ENCODE results near the gene BRCA1. TPM values are rescaled to one million over a fixed set of nuclear protein-coding genes. Genes with fewer than 3 reads are reported as not detected.
"Not testable (repeated sequence)": the region's sequence is repeated elsewhere in the genome, so short reads cannot be mapped to it uniquely, and the experiment has no call there.

Gene BRCA1
- total RNA-seq, 1 experiment from 2014 or later, result 18.1 TPM

GRCh38 chr17:43155666-43156065 is 30.5 kb upstream of the BRCA1 start:
- TF ChIP-seq, protein P1, sequence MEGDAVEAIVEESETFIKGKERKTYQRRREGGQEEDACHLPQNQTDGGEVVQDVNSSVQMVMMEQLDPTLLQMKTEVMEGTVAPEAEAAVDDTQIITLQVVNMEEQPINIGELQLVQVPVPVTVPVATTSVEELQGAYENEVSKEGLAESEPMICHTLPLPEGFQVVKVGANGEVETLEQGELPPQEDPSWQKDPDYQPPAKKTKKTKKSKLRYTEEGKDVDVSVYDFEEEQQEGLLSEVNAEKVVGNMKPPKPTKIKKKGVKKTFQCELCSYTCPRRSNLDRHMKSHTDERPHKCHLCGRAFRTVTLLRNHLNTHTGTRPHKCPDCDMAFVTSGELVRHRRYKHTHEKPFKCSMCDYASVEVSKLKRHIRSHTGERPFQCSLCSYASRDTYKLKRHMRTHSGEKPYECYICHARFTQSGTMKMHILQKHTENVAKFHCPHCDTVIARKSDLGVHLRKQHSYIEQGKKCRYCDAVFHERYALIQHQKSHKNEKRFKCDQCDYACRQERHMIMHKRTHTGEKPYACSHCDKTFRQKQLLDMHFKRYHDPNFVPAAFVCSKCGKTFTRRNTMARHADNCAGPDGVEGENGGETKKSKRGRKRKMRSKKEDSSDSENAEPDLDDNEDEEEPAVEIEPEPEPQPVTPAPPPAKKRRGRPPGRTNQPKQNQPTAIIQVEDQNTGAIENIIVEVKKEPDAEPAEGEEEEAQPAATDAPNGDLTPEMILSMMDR (IDR thresholded peaks at IDR 0.05; ENCODE audit: unreplicated experiment), result no peak
- intact Hi-C loops (cut with micrococcal nuclease), result no loop called here
- Mint-ChIP-seq H3K27ac (ENCODE audit: low read depth, unreplicated experiment) (no peak overlapping the region), H3K9me3 (ENCODE audit: unreplicated experiment) (no peaks in the 10 kb centered on the region), H3K36me3 (ENCODE audit: insufficient read depth, unreplicated experiment) (peaks cover 25% of the 10 kb centered on the region), H3K4me1 (ENCODE audit: insufficient read depth, unreplicated experiment) (no peaks in the 10 kb centered on the region), H3K27me3 (ENCODE audit: insufficient read depth, unreplicated experiment) (no peaks in the 10 kb centered on the region), H3K4me3 (ENCODE audit: unreplicated experiment) (no peak overlapping the region)
- CTCF ChIA-PET, result no interaction called here
- BruUV-seq (replicated peaks), result no TSS peak
- POLR2A ChIA-PET, result no interaction called here
- DNase-seq (ENCODE audit: unreplicated experiment), result no peak

- CTCF ChIA-PET, result interaction anchor here (0.7 kb wide), 1 partner anchor 36 kb away, joined by 3 read pairs; no protein-coding TSS in a partner anchor
- POLR2A ChIA-PET; H3K9me3 Mint-ChIP-seq (ENCODE audit: unreplicated experiment); H3K4me3 Mint-ChIP-seq (ENCODE audit: unreplicated experiment); H3K27me3 Mint-ChIP-seq (ENCODE audit: insufficient read depth, unreplicated experiment); DNase-seq (ENCODE audit: unreplicated experiment); BruUV-seq (replicated peaks); intact Hi-C loops (cut with micrococcal nuclease); H3K27ac Mint-ChIP-seq (ENCODE audit: low read depth, unreplicated experiment); H3K4me1 Mint-ChIP-seq (ENCODE audit: insufficient read depth, unreplicated experiment): not testable (repeated sequence)
- H3K36me3 Mint-ChIP-seq (ENCODE audit: insufficient read depth, unreplicated experiment), result peaks cover 25% of the 10 kb centered on the region
Measured at GRCh38 chr17:43153197-43153835, 28.2 kb upstream of the BRCA1 start.

GRCh38 chr17:43151880-43152456 is 26.8 kb upstream of the BRCA1 start:
- no peaks in the 10 kb centered on the region for H3K9me3 Mint-ChIP-seq (ENCODE audit: unreplicated experiment)
- BruUV-seq (replicated peaks), result no TSS peak
- POLR2A ChIA-PET, result no interaction called here
- CTCF ChIA-PET, result no interaction called here
- peaks cover 24% of the 10 kb centered on the region for H3K36me3 Mint-ChIP-seq (ENCODE audit: insufficient read depth, unreplicated experiment)
- H3K4me1 Mint-ChIP-seq (ENCODE audit: insufficient read depth, unreplicated experiment), result no peaks in the 10 kb centered on the region
- H3K27ac Mint-ChIP-seq (ENCODE audit: low read depth, unreplicated experiment), result no peak overlapping the region
- no peaks in the 10 kb centered on the region for H3K27me3 Mint-ChIP-seq (ENCODE audit: insufficient read depth, unreplicated experiment)
- DNase-seq (ENCODE audit: unreplicated experiment), result no peak
- no peak overlapping the region for H3K4me3 Mint-ChIP-seq (ENCODE audit: unreplicated experiment)
- TF ChIP-seq, protein P1 (IDR thresholded peaks at IDR 0.05; ENCODE audit: unreplicated experiment), result no peak
- intact Hi-C loops (cut with micrococcal nuclease), result no loop called here

DNA sequence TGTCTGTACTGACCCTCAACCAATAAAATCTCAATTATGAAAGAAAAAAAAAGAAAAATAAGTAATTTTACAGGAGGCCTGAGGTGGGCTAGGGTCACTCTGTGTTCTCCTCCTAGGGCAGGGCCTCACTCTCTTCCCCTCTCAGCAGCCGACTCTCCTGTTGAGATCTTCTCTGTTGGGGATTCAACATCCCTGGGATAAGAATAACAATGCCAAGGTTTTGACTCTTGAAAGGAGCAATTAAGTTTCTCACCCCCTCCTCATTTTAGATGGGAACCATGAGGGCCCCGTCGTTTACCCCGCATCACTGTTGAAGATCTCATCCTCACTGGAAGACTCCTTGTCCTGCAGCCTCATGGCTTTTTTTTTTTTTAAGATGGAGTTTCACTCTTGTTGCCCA is 21.5 kb upstream of the BRCA1 start:
- Mint-ChIP-seq H3K36me3 (ENCODE audit: insufficient read depth, unreplicated experiment) (peaks cover 37% of the 10 kb centered on the region), H3K9me3 (ENCODE audit: unreplicated experiment) (no peaks in the 10 kb centered on the region), H3K27me3 (ENCODE audit: insufficient read depth, unreplicated experiment) (no peaks in the 10 kb centered on the region), H3K4me3 (ENCODE audit: unreplicated experiment) (no peak overlapping the region), H3K27ac (ENCODE audit: low read depth, unreplicated experiment) (no peak overlapping the region), H3K4me1 (ENCODE audit: insufficient read depth, unreplicated experiment) (no peaks in the 10 kb centered on the region)
- no peak for DNase-seq (ENCODE audit: unreplicated experiment)
- CTCF ChIA-PET, result interaction anchor here (0.5 kb wide), 1 partner anchor 1670 kb away, joined by 3 read pairs; no protein-coding TSS in a partner anchor
- POLR2A ChIA-PET, result no interaction called here
- intact Hi-C loops (cut with micrococcal nuclease), result no loop called here
- TF ChIP-seq, protein P1 (IDR thresholded peaks at IDR 0.05; ENCODE audit: unreplicated experiment), result no peak
- BruUV-seq (replicated peaks), result no TSS peak

All from MCF 10A (cell line).